ENCODE measurements around the gene MAGEA3. TPM values are rescaled to one million over a fixed set of nuclear protein-coding genes. Genes with fewer than 3 reads are reported as not detected.
"Not testable (repeated sequence)": the region's sequence is repeated elsewhere in the genome, so short reads cannot be mapped to it uniquely, and the experiment has no call there.

Gene MAGEA3
- total and polyA plus RNA-seq, 2 donors (not counting 3 experiments of a cell fraction or from before 2014, with no cell fraction given), result not detected

- DNase-seq (ENCODE audit: low read depth, low spot score); intact Hi-C loops (cut with micrococcal nuclease); H3K4me1 ChIP-seq (ENCODE audit: control insufficient read depth, extremely low read depth, insufficient read depth, low read length); H4K20me1 ChIP-seq (replicated peaks; ENCODE audit: control insufficient read depth, extremely low read depth, insufficient read depth, low read length); dilution Hi-C loops (cut with MboI; ENCODE audit: extremely low pct_ligation_motif_present, low sequenced_read_pairs); H2AFZ ChIP-seq (ENCODE audit: low read depth, low read length); H3K9ac ChIP-seq (replicated peaks; ENCODE audit: extremely low read depth, insufficient read depth, low read length); H3K79me2 ChIP-seq (ENCODE audit: control insufficient read depth, insufficient read depth, low read length); H3K4me3 ChIP-seq (replicated peaks in 1 of 3; ENCODE audit: insufficient read depth in 1 of 3, low read depth in 1 of 3, low read length in 3 of 3); H3K27me3 ChIP-seq (ENCODE audit: control insufficient read depth in 2 of 2, insufficient read depth in 2 of 2, low read length in 2 of 2); H3K27ac ChIP-seq (ENCODE audit: insufficient read depth, low read depth, low read length); CTCF ChIA-PET; H3K9me1 ChIP-seq (replicated peaks; ENCODE audit: control insufficient read depth, extremely low read depth, insufficient read depth, low read length); H3K4me2 ChIP-seq (ENCODE audit: insufficient read depth, low read length); H3K36me3 ChIP-seq (ENCODE audit: control insufficient read depth in 2 of 2, extremely low read depth in 1 of 2, insufficient read depth in 2 of 2, low read length in 2 of 2); FAIRE-seq; H3K9me3 ChIP-seq (replicated peaks; ENCODE audit: control insufficient read depth, insufficient read depth, low read length); POLR2A ChIA-PET; BruUV-seq (replicated peaks): not testable (repeated sequence)
Observed at GRCh38 chrX:152736528-152736927, 37.9 kb downstream of the MAGEA3 start.

DNA sequence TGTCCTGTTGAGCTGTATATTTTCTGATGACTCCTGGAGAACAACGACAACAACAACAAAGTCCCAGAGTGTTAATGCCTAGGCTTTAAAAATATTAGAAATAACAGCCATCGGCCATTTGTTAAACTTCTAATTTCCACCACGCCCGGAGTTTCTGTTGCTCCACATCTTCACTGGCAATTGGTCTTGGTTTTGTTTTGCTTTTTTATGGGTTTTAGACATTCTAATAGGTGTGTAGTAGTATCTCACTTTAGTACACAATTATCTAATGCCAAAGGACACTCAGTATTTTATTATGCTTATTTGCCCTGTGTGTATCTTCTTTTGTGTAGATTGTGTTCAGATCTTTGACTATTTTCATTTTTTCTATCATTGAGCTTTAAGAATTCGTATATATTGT, 40.0 kb downstream of the MAGEA3 start:
- BruUV-seq (replicated peaks), result no TSS peak
- FAIRE-seq, result no peak
- Histone ChIP-seq H3K9me1 (replicated peaks; ENCODE audit: control insufficient read depth, extremely low read depth, insufficient read depth, low read length) (no peaks in the 10 kb centered on the region), H3K4me3 (replicated peaks in 1 of 3; ENCODE audit: insufficient read depth in 1 of 3, low read depth in 1 of 3, low read length in 3 of 3) (no peak overlapping the region), H3K9ac (replicated peaks; ENCODE audit: extremely low read depth, insufficient read depth, low read length) (no peak overlapping the region), H3K9me3 (replicated peaks; ENCODE audit: control insufficient read depth, insufficient read depth, low read length) (no peaks in the 10 kb centered on the region), H3K27me3 (ENCODE audit: control insufficient read depth in 2 of 2, insufficient read depth in 2 of 2, low read length in 2 of 2) (no peaks in the 10 kb centered on the region), H4K20me1 (replicated peaks; ENCODE audit: control insufficient read depth, extremely low read depth, insufficient read depth, low read length) (no peaks in the 10 kb centered on the region), H3K36me3 (ENCODE audit: control insufficient read depth in 2 of 2, extremely low read depth in 1 of 2, insufficient read depth in 2 of 2, low read length in 2 of 2) (no peaks in the 10 kb centered on the region), H3K27ac (ENCODE audit: insufficient read depth, low read depth, low read length) (no peak overlapping the region), H3K4me1 (ENCODE audit: control insufficient read depth, extremely low read depth, insufficient read depth, low read length) (no peaks in the 10 kb centered on the region), H3K79me2 (ENCODE audit: control insufficient read depth, insufficient read depth, low read length) (no peaks in the 10 kb centered on the region), H3K4me2 (ENCODE audit: insufficient read depth, low read length) (no peak overlapping the region), H2AFZ (ENCODE audit: low read depth, low read length) (no peak overlapping the region)
- no peak for TF ChIP-seq FOS (IDR thresholded peaks at IDR 0.05; ENCODE audit: borderline replicate concordance, insufficient read depth, low read length)
- TF ChIP-seq JUN (IDR thresholded peaks at IDR 0.05; ENCODE audit: borderline replicate concordance, insufficient read depth, insufficient read length, low read depth), result no peak
- no peak for TF ChIP-seq EZH2 (IDR thresholded peaks at IDR 0.05; ENCODE audit: borderline replicate concordance, low read depth, low read length, severe bottlenecking)
- no peak for TF ChIP-seq CTCF (IDR thresholded peaks at IDR 0.05; ENCODE audit: extremely low read depth in 1 of 2, insufficient read depth in 1 of 2, low read depth in 1 of 2, low read length in 2 of 2)
- TF ChIP-seq MYC (IDR thresholded peaks at IDR 0.05; ENCODE audit: low read depth, low read length), result no peak
- no peak for TF ChIP-seq POLR2AphosphoS5 (IDR thresholded peaks at IDR 0.05; ENCODE audit: insufficient read depth, low read depth, low read length)
- TF ChIP-seq POLR2A (IDR thresholded peaks at IDR 0.05; ENCODE audit: low read depth, low read length), result no peak
- TF ChIP-seq GATA2 (IDR thresholded peaks at IDR 0.05; ENCODE audit: insufficient read depth, insufficient read length, low read depth, low read length), result no peak
- TF ChIP-seq, protein P1, sequence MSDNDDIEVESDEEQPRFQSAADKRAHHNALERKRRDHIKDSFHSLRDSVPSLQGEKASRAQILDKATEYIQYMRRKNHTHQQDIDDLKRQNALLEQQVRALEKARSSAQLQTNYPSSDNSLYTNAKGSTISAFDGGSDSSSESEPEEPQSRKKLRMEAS (IDR thresholded peaks at IDR 0.05; ENCODE audit: insufficient read depth, insufficient read length), result no peak
- intact Hi-C loops (cut with micrococcal nuclease) (no loop called here), dilution Hi-C loops (cut with MboI; ENCODE audit: extremely low pct_ligation_motif_present, low sequenced_read_pairs) (no loop called here)
- POLR2A ChIA-PET, result no interaction called here
- CTCF ChIA-PET, result no interaction called here
- no peak for DNase-seq (ENCODE audit: low read depth, low spot score)
